Heart left ventricle (tissue), 13 donors: ENCODE data around the gene SCN1A.

Source experiments
- POLR2A ChIP-seq, 2 donors: fragments of 450-650 bp; IDR thresholded peaks; one replicate each; pipeline ENCODE4 v1.6.1; 2017; ENCODE audit warnings: antibody characterized with exemption in 2 of 2, mild to moderate bottlenecking in 2 of 2, moderate library complexity in 2 of 2
- TF ChIP-seq, protein P1 (sequence below), 12 donors: fragments of 200-600 bp; sonication (generic) in 4 of 12; IDR thresholded peaks; one replicate each; pipeline versions ENCODE4 v1.5.0 to v1.8.0; 2018 to 2022; ENCODE audit warnings: antibody characterized with exemption in 12 of 12, mild to moderate bottlenecking in 5 of 12
- donor health status: ischemic (EF 13 %, LVEDD 7.1; RV severe dilation, severe dysfunction).
- donor health status: DM: no; HTN: yes; CAD: no.
- donor health status: DM: no; HTN: no; CAD: no.
- donor health status: ischemic (EF 25% LVEDD 6.9; RV normal size, moderate dysfunction).
- donor health status: ischemic (EF 25% LVEDD 5.7; RV mildly dilated, moderate dysfunction).
- donor health status: ischemic (EF 35%, LVEDD 5.7; RV mildly dilated, moderate dysfunction).
- donor health status: nonischemic (EF 11% LVEDD 7.7; RV severe dilation, severe dysfunction).
- donor health status: DM: yes; HTN: yes; CAD: no.
- donor health status: PGD.
- donor health status: ischemic (EF 29% LVEDD 5.4; RV normal size, mild dysfunction).
- donor health status: nonischemic (EF 23%, LVEDD 6.1; RV moderate dilation, normal function).

DNA sequence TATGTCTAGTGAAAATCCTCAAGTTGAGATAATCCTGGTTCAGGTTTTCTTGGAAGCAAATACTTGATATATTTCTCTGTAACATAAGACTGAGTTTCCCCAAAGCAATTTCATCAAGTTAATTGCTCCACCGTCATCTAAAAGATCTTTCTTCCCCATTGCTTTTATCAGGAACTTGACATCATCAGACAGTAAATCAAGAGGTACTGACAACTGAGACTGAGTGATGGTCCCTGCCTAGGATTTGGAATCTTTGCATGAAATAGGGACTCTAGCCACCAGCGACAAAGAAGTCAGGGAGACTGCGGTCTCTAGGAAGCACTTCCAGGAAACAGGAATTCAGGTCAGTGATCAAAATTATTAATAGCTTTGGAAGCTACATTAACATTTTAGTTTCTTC is 43.4 kb upstream of the SCN1A start:
- TF ChIP-seq, protein P1, sequence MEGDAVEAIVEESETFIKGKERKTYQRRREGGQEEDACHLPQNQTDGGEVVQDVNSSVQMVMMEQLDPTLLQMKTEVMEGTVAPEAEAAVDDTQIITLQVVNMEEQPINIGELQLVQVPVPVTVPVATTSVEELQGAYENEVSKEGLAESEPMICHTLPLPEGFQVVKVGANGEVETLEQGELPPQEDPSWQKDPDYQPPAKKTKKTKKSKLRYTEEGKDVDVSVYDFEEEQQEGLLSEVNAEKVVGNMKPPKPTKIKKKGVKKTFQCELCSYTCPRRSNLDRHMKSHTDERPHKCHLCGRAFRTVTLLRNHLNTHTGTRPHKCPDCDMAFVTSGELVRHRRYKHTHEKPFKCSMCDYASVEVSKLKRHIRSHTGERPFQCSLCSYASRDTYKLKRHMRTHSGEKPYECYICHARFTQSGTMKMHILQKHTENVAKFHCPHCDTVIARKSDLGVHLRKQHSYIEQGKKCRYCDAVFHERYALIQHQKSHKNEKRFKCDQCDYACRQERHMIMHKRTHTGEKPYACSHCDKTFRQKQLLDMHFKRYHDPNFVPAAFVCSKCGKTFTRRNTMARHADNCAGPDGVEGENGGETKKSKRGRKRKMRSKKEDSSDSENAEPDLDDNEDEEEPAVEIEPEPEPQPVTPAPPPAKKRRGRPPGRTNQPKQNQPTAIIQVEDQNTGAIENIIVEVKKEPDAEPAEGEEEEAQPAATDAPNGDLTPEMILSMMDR (IDR thresholded peaks at IDR 0.05): no peak
- no peak for TF ChIP-seq POLR2A (IDR thresholded peaks at IDR 0.05)
